NCI-H187 (cell line): ENCODE results near the gene B4GALT6.

Experiments
- DNase-seq, 2 experiments: peaks; one replicate each; lab custom pipeline; 2025; lab: John Stamatoyannopoulos, UW

B4GALT6 gene

GRCh38 chr18:31659576-31660177 lies 24.7 kb downstream of the B4GALT6 start:
- DNase-seq = no peak

GRCh38 chr18:31658670-31659575 lies 25.5 kb downstream of the B4GALT6 start:
- DNase-seq = no peak

GRCh38 chr18:31657823-31658669 lies 26.3 kb downstream of the B4GALT6 start:
- DNase-seq = peak; percentile 21 to 59

GRCh38 chr18:31656754-31657153 lies 27.6 kb downstream of the B4GALT6 start:
- DNase-seq = no peak

GRCh38 chr18:31655354-31655753 lies 29.0 kb downstream of the B4GALT6 start:
- no peak for DNase-seq

GRCh38 chr18:31652877-31653276 lies 31.5 kb downstream of the B4GALT6 start:
- DNase-seq = no peak

- DNase-seq = no peak
Observed at GRCh38 chr18:31652357-31652756, 32.0 kb downstream of the B4GALT6 start.

GRCh38 chr18:31651369-31651768 lies 33.0 kb downstream of the B4GALT6 start:
- no peak for DNase-seq

GRCh38 chr18:31649978-31650719 lies 34.2 kb downstream of the B4GALT6 start:
- DNase-seq = no peak

GRCh38 chr18:31649449-31649848 lies 34.9 kb downstream of the B4GALT6 start:
- DNase-seq = no peak

GRCh38 chr18:31648966-31649429 lies 35.4 kb downstream of the B4GALT6 start:
- no peak for DNase-seq

- no peak for DNase-seq
Observed at GRCh38 chr18:31648458-31648857, 35.9 kb downstream of the B4GALT6 start.

- DNase-seq = no peak
Observed at GRCh38 chr18:31647127-31647753, 37.1 kb downstream of the B4GALT6 start.

GRCh38 chr18:31646332-31647126 lies 37.9 kb downstream of the B4GALT6 start:
- no peak for DNase-seq

GRCh38 chr18:31645411-31645810 lies 39.0 kb downstream of the B4GALT6 start:
- DNase-seq = no peak

GRCh38 chr18:31643003-31643402 lies 41.4 kb downstream of the B4GALT6 start:
- DNase-seq = no peak

- DNase-seq = no peak
Observed at GRCh38 chr18:31637445-31637844, 46.9 kb downstream of the B4GALT6 start.

- DNase-seq = no peak
Observed at GRCh38 chr18:31636387-31636786, 48.0 kb downstream of the B4GALT6 start.

- no peak for DNase-seq
Observed at GRCh38 chr18:31634331-31634713, 50.1 kb downstream of the B4GALT6 start.
